Measurements from ENCODE around the gene OR56A5.
"Not testable (repeated sequence)": the region's sequence is repeated elsewhere in the genome, so short reads cannot be mapped to it uniquely, and the experiment has no call there.

DNA sequence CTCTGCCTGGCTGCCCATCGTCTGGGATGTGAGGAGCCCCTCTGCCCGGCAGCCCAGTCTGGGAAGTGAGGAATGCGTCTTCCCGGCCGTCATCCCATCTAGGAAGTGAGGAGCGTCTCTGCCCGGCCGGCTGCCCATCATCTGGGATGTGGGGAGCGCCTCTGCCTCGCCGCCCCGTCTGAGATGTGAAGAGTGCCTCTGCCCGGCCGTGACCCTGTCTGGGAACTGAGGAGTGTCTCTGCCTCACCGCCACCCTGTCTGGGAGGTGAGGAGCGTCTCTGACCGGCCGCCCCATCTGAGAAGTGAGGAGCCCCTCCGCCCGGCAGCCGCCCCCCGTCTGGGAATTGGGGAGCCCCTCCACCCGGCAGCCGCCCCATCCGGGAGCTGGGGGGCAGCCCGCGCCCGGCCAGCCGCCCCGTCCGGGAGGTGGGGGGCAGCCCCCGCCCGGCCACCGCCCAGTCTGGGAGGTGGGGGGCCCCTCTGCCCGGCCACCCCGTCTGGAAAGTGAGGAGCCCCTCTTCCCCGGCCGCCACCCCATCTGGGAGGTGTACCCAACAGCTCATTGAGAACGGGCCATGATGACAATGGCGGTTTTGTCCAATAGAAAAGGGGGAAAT lies 7.5 kb downstream of the OR56A5 start:
- TF ChIP-seq, protein P1, sequence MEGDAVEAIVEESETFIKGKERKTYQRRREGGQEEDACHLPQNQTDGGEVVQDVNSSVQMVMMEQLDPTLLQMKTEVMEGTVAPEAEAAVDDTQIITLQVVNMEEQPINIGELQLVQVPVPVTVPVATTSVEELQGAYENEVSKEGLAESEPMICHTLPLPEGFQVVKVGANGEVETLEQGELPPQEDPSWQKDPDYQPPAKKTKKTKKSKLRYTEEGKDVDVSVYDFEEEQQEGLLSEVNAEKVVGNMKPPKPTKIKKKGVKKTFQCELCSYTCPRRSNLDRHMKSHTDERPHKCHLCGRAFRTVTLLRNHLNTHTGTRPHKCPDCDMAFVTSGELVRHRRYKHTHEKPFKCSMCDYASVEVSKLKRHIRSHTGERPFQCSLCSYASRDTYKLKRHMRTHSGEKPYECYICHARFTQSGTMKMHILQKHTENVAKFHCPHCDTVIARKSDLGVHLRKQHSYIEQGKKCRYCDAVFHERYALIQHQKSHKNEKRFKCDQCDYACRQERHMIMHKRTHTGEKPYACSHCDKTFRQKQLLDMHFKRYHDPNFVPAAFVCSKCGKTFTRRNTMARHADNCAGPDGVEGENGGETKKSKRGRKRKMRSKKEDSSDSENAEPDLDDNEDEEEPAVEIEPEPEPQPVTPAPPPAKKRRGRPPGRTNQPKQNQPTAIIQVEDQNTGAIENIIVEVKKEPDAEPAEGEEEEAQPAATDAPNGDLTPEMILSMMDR (conservative IDR thresholded peaks at IDR 0.05; ENCODE audit: low read depth, low read length), result not testable (repeated sequence)
- TF ChIP-seq CEBPB, POLR2A (IDR thresholded peaks at IDR 0.05; ENCODE audit: low read depth, low read length): not testable (repeated sequence)
